Measurements from ENCODE around the gene UBE4A. TPM values are rescaled to one million over a fixed set of nuclear protein-coding genes. Genes with fewer than 3 reads are reported as not detected.

The UBE4A gene, protein sequence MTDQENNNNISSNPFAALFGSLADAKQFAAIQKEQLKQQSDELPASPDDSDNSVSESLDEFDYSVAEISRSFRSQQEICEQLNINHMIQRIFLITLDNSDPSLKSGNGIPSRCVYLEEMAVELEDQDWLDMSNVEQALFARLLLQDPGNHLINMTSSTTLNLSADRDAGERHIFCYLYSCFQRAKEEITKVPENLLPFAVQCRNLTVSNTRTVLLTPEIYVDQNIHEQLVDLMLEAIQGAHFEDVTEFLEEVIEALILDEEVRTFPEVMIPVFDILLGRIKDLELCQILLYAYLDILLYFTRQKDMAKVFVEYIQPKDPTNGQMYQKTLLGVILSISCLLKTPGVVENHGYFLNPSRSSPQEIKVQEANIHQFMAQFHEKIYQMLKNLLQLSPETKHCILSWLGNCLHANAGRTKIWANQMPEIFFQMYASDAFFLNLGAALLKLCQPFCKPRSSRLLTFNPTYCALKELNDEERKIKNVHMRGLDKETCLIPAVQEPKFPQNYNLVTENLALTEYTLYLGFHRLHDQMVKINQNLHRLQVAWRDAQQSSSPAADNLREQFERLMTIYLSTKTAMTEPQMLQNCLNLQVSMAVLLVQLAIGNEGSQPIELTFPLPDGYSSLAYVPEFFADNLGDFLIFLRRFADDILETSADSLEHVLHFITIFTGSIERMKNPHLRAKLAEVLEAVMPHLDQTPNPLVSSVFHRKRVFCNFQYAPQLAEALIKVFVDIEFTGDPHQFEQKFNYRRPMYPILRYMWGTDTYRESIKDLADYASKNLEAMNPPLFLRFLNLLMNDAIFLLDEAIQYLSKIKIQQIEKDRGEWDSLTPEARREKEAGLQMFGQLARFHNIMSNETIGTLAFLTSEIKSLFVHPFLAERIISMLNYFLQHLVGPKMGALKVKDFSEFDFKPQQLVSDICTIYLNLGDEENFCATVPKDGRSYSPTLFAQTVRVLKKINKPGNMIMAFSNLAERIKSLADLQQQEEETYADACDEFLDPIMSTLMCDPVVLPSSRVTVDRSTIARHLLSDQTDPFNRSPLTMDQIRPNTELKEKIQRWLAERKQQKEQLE
- total RNA-seq = 24.6 and 27.8 TPM in 2 replicates

DNA sequence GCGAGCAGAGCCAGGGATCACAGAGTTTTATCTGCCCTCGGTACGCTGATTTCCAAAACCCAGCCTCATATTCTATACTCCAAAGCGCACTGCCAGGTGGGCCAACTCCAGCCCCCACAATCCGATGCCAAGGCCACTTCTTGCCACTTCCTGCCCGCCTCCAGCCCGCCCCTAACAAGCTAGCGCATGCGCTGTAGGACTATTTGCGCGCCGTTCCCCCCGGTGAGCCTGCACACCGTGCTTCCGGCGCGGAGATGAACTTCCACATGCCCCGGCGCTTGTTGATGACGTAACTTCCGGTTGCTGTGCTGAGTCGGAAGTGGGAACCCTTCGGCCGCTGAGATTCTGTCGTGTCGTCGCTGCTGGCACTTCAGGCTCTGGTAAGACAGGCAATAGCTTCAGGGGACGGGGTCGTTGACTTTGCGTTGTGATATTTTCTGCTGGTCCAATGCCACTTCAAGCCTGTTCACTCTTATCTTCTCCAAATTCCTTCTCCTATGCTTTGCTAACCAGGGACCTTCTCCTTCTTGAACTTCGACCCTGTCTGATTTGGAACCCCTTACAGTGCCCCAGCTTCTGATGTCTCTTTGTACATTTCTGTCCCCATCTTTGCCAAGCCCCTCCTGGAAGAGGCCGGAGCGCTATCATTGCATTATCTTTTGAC is at the start of gene UBE4A:
TSS of gene UBE4A (plus strand) at position 306 of the 664 bp plus-strand sequence. CDS start 5,481 bp downstream, outside the sequence.

DNA sequence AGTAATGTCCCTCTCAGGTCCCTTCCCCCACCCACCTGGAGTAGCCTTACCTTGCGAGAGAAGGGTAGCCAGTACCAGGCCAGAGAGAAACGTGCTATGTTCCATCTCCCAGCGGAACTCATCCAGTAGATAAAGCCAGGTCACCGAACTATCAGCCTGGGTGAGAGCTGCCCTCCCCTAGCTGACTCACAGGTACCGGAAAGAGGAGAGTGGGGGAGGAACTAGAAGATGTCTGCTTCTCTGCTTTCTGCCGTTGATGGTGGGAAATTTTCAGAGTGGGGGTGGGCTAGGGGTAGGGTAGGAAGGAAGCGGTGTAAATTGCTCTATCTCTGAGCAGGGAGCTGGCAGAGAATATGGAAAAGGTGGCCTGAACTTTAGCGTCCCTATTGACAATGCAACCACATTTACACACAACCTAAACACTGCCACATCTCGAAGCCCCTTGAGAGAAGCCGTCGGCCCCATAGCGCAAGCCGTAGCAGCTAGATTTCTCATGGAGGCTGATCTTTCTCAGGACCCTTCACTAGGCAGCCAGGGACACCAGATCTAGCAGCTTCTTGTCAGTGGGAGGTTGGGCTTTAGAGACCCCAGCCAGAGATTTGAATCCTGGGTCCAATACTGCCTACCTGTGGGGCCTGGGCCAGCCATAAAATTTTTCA is 16.8 kb upstream of the UBE4A start, which contains the start of gene CD3D:
TSS of gene CD3D (minus strand) at position 203 of the 659 bp plus-strand sequence. CDS start at position 105, 98 bp downstream.

DNA sequence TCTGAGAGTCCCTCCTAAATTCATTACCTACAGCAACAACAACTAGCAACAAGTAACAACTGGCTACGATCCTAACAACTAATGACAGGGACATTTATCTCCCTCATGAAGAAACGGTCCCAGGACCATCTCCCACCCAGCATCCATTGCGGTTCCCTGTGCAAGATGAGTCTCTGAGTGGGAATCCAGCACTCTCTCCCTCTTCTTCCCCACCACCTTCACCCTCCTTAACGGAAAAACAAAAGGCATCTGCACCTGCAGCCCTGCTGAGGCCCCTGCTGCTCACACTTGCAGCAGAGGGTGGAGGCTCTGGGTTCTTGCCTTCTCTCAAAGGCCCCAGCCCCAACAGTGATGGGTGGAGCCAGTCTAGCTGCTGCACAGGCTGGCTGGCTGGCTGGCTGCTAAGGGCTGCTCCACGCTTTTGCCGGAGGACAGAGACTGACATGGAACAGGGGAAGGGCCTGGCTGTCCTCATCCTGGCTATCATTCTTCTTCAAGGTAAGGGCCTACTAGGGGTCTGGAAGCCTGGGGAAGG is 15.4 kb upstream of the UBE4A start, which contains the start of gene CD3G:
TSS of gene CD3G (plus strand) at position 364 of the 535 bp plus-strand sequence. CDS start at position 444, 80 bp downstream.

DNA sequence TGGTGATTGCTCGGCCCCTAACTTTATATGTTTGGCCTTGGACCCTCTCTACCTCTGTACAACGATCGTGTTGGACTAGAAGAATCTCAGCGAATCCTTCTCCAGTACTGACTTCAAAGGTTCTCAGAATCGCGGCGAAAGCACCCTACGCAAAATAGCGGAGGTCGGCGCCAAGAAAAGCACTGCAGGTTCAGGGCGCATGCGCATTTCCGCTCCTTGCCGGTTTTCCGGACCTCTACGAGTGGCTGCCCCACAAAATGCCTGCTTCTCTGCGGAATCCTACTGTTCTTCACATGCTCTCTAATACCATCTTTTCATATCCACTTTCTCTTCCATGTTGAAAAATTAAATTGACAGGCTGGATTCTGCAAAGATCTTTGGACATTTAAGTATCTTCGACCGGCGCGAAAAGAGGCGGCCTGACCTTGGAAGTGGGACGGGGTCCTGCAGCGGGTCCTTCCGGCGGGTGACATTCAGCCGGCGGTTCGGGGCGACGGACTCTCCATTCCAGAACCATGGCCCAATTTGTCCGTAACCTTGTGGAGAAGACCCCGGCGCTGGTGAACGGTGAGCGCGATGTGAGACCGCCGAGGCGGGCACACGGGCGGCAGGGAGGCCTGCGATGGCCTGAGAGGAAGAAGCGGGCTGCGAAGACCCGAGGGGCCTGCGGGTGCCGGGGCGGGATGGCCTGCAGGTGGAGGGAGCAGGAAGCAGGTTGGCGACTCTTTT is 41.9 kb downstream of the UBE4A start, which contains the start of gene ATP5MG:
TSS of gene ATP5MG (plus strand) at position 456 of the 729 bp plus-strand sequence. CDS start at position 516, 60 bp downstream.

DNA sequence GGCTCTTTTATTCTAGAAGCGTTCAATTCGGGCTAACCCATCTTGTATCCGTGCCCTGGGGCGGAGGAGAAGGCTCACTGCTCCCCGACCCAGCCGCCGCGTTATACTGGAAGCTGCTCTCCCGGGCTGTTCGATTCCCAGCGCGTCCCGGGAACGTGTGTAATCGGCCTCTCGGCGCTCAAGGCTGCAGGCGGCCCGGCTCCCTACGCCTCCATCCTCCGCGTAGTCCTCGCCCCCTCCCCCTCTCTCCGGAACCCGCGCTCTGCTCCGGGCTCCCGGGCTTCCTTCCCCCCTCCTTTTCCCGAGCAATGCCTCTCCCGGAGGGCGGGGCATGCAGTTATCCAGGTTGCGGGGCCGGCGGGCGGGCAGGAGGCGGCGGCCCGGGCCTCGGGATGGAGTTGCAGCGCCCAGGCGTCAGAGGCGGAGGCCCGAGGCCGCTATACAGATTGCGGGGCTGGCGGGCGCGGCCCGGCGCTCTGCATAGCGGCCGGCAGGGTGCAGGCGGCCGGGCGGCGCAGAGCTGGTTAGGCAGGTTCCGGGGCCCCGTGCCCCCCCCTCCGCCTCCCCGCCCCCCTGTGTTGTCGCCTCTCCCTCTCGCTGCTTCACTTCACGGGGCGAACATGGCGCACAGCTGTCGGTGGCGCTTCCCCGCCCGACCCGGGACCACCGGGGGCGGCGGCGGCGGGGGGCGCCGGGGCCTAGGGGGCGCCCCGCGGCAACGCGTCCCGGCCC is 76.7 kb downstream of the UBE4A start, which contains the start of gene KMT2A:
TSS of gene KMT2A (plus strand) at position 600 of the 732 bp plus-strand sequence. CDS start at position 621, 21 bp downstream.

Other genes with a start within 250 kb of the UBE4A start
- gene SCN4B, start 206.8 kb upstream of the UBE4A start, total RNA-seq = 2.5 and 7.8 TPM in 2 replicates
- gene SCN2B, start 183.0 kb upstream of the UBE4A start, total RNA-seq = 0.15 and 0.23 TPM in 2 replicates
- not detected in 2 replicates for gene JAML, start 134.6 kb upstream of the UBE4A start, total RNA-seq
- gene MPZL3, start 107.2 kb upstream of the UBE4A start, total RNA-seq = 11.7 and 12.1 TPM in 2 replicates
- gene MPZL2, start 95.3 kb upstream of the UBE4A start, total RNA-seq = 77.9 and 80.6 TPM in 2 replicates
- not detected in 2 replicates for gene CD3E, start 54.9 kb upstream of the UBE4A start, total RNA-seq
- not detected in 2 replicates for gene CD3D, start 16.9 kb upstream of the UBE4A start, total RNA-seq
- gene CD3G, start 15.3 kb upstream of the UBE4A start, total RNA-seq = not detected in 2 replicates
- 44.9 and 67.7 TPM in 2 replicates for gene ATP5MG, start 42.0 kb downstream of the UBE4A start, total RNA-seq
- gene KMT2A, start 76.9 kb downstream of the UBE4A start, total RNA-seq = 19.8 and 22.3 TPM in 2 replicates
- not detected in 2 replicates for gene TTC36, start 167.9 kb downstream of the UBE4A start, total RNA-seq
- 26.8 and 42.5 TPM in 2 replicates for gene TMEM25, start 171.6 kb downstream of the UBE4A start, total RNA-seq
- gene IFT46, start 206.3 kb downstream of the UBE4A start, total RNA-seq = 22.8 and 27.1 TPM in 2 replicates
- 118 and 119 TPM in 2 replicates for gene ARCN1, start 212.8 kb downstream of the UBE4A start, total RNA-seq
- 44.7 and 64.3 TPM in 2 replicates for gene PHLDB1, start 248.0 kb downstream of the UBE4A start, total RNA-seq